ENCODE results near the gene DMD.

Gene DMD

GRCh38 chrX:33041141-33041540, 170.2 kb downstream of the DMD start:
- DNase-seq (ENCODE audit: low read depth) = no peak

GRCh38 chrX:33032700-33033099, 178.6 kb downstream of the DMD start:
- no peak for DNase-seq (ENCODE audit: low read depth)

GRCh38 chrX:33014949-33015348, 196.4 kb downstream of the DMD start:
- DNase-seq (ENCODE audit: low read depth) = no peak

- no peak for DNase-seq (ENCODE audit: low read depth)
Observed at GRCh38 chrX:33014086-33014485, 197.3 kb downstream of the DMD start.

GRCh38 chrX:33001107-33001506, 210.2 kb downstream of the DMD start:
- DNase-seq (ENCODE audit: low read depth) = no peak

GRCh38 chrX:32998776-32999175, 212.6 kb downstream of the DMD start:
- no peak for DNase-seq (ENCODE audit: low read depth)

GRCh38 chrX:32995427-32995826, 215.9 kb downstream of the DMD start:
- no peak for DNase-seq (ENCODE audit: low read depth)

GRCh38 chrX:32987142-32987541, 224.2 kb downstream of the DMD start:
- DNase-seq (ENCODE audit: low read depth) = no peak

GRCh38 chrX:32985544-32985943, 225.8 kb downstream of the DMD start:
- no peak for DNase-seq (ENCODE audit: low read depth)

- DNase-seq (ENCODE audit: low read depth) = no peak
Observed at GRCh38 chrX:32966821-32967355, 244.5 kb downstream of the DMD start.

GRCh38 chrX:32954125-32954524, 257.2 kb downstream of the DMD start:
- no peak for DNase-seq (ENCODE audit: low read depth)

GRCh38 chrX:32948130-32948529, 263.2 kb downstream of the DMD start:
- no peak for DNase-seq (ENCODE audit: low read depth)

GRCh38 chrX:32937043-32937442, 274.3 kb downstream of the DMD start:
- DNase-seq (ENCODE audit: low read depth) = no peak

- no peak for DNase-seq (ENCODE audit: low read depth)
Observed at GRCh38 chrX:32933548-32933947, 277.8 kb downstream of the DMD start.

- DNase-seq (ENCODE audit: low read depth) = no peak
Observed at GRCh38 chrX:32929040-32929439, 282.3 kb downstream of the DMD start.

- no peak for DNase-seq (ENCODE audit: low read depth)
Observed at GRCh38 chrX:32896088-32896487, 315.3 kb downstream of the DMD start.

GRCh38 chrX:32894679-32895078, 316.7 kb downstream of the DMD start:
- DNase-seq (ENCODE audit: low read depth) = no peak

GRCh38 chrX:32893751-32894150, 317.6 kb downstream of the DMD start:
- DNase-seq (ENCODE audit: low read depth) = no peak

- no peak for DNase-seq (ENCODE audit: low read depth)
Observed at GRCh38 chrX:32877592-32877991, 333.8 kb downstream of the DMD start.

- DNase-seq (ENCODE audit: low read depth) = no peak
Observed at GRCh38 chrX:32874839-32875238, 336.5 kb downstream of the DMD start.

GRCh38 chrX:32873786-32874185, 337.6 kb downstream of the DMD start:
- no peak for DNase-seq (ENCODE audit: low read depth)

- no peak for DNase-seq (ENCODE audit: low read depth)
Observed at GRCh38 chrX:32871636-32872035, 339.7 kb downstream of the DMD start.

GRCh38 chrX:32868524-32868895, 342.8 kb downstream of the DMD start:
- DNase-seq (ENCODE audit: low read depth) = no peak

GRCh38 chrX:32867781-32868523, 343.4 kb downstream of the DMD start:
- DNase-seq (ENCODE audit: low read depth) = no peak
